Muscle of arm (tissue), 12 donors: ENCODE results near the gene AK8. TPM values are rescaled to one million over a fixed set of nuclear protein-coding genes. Genes with fewer than 3 reads are reported as not detected.

Experiments used
- polyA plus RNA-seq, 12 donors: library from polyadenylated mRNA; unstranded; fragments of 120-200 nt; gene quantifications; one replicate each; pipeline ENCODE4 v1.2.1, GENCODE V29; 2013; ENCODE audit not compliant: insufficient read length in 12 of 12

AK8 gene
- polyA plus RNA-seq, 12 donors, result 0.22 to 1.6 (median 0.45) TPM; not detected in 2

Other genes with a start within 250 kb of the AK8 start
- gene DDX31, start 208.3 kb downstream of the AK8 start, polyA plus RNA-seq, result 10 to 100 TPM in 4 of 12 donors, 1 to 10 TPM in 7, not detected in 1; 5.4 to 11.5 (median 9.7) TPM
- gene GTF3C4, start 207.8 kb downstream of the AK8 start, polyA plus RNA-seq, result 10 to 100 TPM in 11 of 12 donors, not detected in 1; 12.1 to 21.0 (median 15.9) TPM
- 1 to 10 TPM in 11 of 12 donors, not detected in 1; 1.6 to 6.5 (median 3.1) TPM for gene SPACA9, start 614 bp upstream of the AK8 start, polyA plus RNA-seq
- 10 to 100 TPM in 11 of 12 donors, not detected in 1; 26.5 to 53.0 (median 32.6) TPM for gene TSC1, start 66.3 kb upstream of the AK8 start, polyA plus RNA-seq
- gene GFI1B, start 100.4 kb upstream of the AK8 start, polyA plus RNA-seq, result under 1 TPM in 10 of 12 donors, not detected in 2; 0.36 to 0.90 (median 0.50) TPM
- 10 to 100 TPM in 11 of 12 donors, not detected in 1; 40.1 to 63.0 (median 46.0) TPM for gene GTF3C5, start 152.7 kb upstream of the AK8 start, polyA plus RNA-seq
- gene CEL, start 183.7 kb upstream of the AK8 start, polyA plus RNA-seq, result 10 to 100 TPM in 1 of 12 donors, 1 to 10 TPM in 9, under 1 TPM in 1, not detected in 1; 0.97 to 20.3 (median 1.7) TPM
- gene RALGDS, start 243.0 kb upstream of the AK8 start, polyA plus RNA-seq, result 10 to 100 TPM in 11 of 12 donors, not detected in 1; 41.7 to 77.0 (median 51.7) TPM